Activated naive CD4-positive, alpha-beta T cell treated with anti-CD3 and anti-CD28 coated beads, Interleukin-2, amount 50 U/mL, for 72 hours (primary cell): ENCODE data around the gene SNRPN. TPM values are rescaled to one million over a fixed set of nuclear protein-coding genes. Genes with fewer than 3 reads are reported as not detected.
"Not testable (repeated sequence)": the region's sequence is repeated elsewhere in the genome, so short reads cannot be mapped to it uniquely, and the experiment has no call there.

Source experiments
- ATAC-seq, 2 donors: fragments of 150-1000 bp; cut with Tn5 transposase; 2 replicates each; pipeline ENCODE4 v1.10.0; 2021; ENCODE audit warnings: mild to moderate bottlenecking in 2 of 2, moderate library complexity in 2 of 2
- DNase-seq, 2 donors: peaks; one replicate each; pipeline ENCODE4 v3.0.0; 2021 to 2022; ENCODE audit warnings: low spot score in 2 of 2
- H3K27ac Mint-ChIP-seq, 2 donors: one replicate each; pipeline ENCODE4 v1.8.0; 2022; ENCODE audit warnings: mild to moderate bottlenecking in 2 of 2, mixed read lengths in 2 of 2
- H3K36me3 Mint-ChIP-seq, 2 donors: one replicate each; pipeline ENCODE4 v1.8.0; 2022; ENCODE audit warnings: mixed read lengths in 2 of 2
- H3K9me3 Mint-ChIP-seq, 2 donors: one replicate each; pipeline ENCODE4 v1.8.0; 2022; ENCODE audit warnings: mixed read lengths in 2 of 2
- total RNA-seq, 2 donors: library from RNA; stranded (reverse); gene quantifications; one replicate each; pipeline ENCODE4 v1.2.3, GENCODE V29; 2022

The SNRPN gene
- total RNA-seq = 10 to 100 TPM; 48.1 to 58.7 TPM

DNA sequence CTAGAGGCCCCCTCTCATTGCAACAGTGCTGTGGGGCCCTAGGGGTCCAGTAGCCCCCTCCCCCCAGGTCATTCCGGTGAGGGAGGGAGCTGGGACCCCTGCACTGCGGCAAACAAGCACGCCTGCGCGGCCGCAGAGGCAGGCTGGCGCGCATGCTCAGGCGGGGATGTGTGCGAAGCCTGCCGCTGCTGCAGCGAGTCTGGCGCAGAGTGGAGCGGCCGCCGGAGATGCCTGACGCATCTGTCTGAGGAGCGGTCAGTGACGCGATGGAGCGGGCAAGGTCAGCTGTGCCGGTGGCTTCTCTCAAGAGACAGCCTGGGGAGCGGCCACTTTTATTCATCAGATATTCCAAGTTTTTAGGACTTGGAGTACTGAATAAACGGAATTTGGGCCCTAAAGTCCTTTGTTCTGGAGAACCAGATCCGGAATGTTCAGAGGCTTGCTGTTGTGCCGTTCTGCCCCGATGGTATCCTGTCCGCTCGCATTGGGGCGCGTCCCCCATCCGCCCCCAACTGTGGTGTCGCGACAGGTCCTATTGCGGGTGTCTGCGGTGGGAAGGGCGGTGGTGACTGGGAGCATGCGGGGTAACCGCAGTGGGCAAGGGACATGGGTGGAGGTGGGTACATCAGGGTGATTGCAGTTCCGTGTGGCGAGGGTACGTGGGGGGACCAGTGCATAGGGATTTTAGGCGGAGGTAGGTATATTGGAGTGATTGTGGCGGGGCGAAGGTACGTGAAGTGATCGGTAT is at the start of gene SNRPN, which contains the start of gene SNURF:
Gene SNRPN, plus strand, starts transcription at position 205 of the 748 bp plus-strand sequence. CDS start 19,467 bp downstream, outside the sequence.
Gene SNURF, plus strand, starts transcription at position 205 of the 748 bp plus-strand sequence. Its CDS starts 62 bp downstream, at position 267.
- peaks cover 22 to 27% of the 10 kb centered on the region in 2 donors for H3K36me3 Mint-ChIP-seq
- DNase-seq (peak; percentile 57 to 76), ATAC-seq (peak; percentile 65 to 79)
- H3K27ac Mint-ChIP-seq = peak within 1 kb of the TSS; percentile 86 to 89
- H3K9me3 Mint-ChIP-seq = peaks cover 10 to 11% of the 10 kb centered on the region in 2 donors

DNA sequence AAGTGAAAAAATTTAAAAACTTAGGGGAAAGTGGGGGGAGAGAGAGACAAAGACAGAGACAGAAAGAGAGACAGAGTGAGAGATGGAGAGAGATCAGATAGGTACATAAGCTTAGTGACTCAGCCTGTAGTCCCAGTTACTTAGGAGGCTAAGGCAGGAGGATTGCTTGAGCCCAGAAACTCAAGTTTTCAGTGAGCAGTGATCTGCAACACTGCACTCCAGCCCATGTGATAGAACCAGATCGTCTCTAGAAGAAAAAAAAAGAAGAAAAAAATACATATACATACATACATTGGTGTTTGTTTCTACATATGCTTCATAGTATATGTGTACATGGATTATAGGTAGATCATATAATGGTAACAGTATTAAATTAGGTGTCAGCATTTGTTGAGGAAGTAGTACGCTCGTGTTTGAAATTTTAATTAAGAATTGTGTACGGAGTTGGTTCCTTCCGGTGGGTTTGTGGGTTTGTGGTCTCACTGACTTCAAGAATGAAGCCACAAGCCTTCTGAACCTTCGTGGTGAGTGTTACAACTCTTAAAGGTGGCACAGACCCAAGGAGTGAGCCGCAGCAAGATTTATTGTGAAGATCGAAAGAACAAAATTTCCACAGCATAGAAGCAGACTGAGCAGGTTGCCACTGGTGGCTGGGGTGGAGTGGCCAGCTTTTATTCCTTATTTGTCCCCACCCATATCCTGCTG is 38.3 kb upstream of the SNRPN start:
- ATAC-seq (no peak), DNase-seq (no peak)
- Mint-ChIP-seq H3K27ac (no peak overlapping the region), H3K9me3 (peaks cover 35 to 43% of the 10 kb centered on the region in 2 donors), H3K36me3 (peaks cover 13 to 22% of the 10 kb centered on the region in 2 donors)

DNA sequence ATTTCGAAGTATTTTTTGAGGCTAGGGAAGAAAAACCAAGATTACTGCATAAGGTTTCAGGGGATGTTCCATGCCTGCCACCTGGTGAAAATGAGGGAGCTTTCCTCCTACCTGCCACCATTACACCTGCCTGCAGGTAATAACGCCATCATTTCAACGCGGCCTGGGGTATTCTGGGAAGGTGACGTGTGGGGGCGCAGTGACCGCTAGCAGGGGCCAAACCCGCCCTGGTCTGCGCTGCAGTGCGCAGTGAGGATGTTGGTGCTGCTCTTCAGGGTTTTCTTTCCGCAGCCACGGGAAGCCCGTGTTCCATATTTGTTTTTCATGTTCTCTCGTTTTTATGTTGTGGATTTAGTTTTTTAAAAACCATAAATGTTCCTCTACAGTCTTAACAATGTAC is 37.4 kb upstream of the SNRPN start:
- DNase-seq (no peak), ATAC-seq (no peak)
- Mint-ChIP-seq H3K9me3 (peaks cover 35 to 43% of the 10 kb centered on the region in 2 donors), H3K27ac (no peak overlapping the region), H3K36me3 (peaks cover 13 to 23% of the 10 kb centered on the region in 2 donors)

DNA sequence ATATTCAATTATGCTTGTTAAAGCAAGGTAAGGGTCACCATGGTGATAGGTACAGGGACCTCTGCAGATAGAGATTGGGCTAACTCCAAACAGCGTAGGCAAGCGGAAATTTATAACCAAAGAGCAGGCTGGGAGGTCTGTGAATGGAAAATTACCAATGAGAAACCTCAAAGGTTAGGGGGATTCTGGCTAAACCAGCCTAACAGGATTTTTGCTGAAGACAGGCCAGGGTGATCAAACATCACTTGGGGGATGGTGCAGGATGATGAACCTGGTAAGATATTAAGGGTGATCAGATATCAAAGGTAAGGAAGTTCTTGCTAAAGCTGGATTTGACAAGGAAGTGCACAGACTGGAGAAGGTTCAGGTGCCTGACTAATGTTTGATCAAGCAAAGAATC is 35.3 kb upstream of the SNRPN start:
- Mint-ChIP-seq H3K36me3 (peaks cover 18 to 23% of the 10 kb centered on the region in 2 donors), H3K27ac (no peak overlapping the region), H3K9me3 (peaks cover 32 to 38% of the 10 kb centered on the region in 2 donors)
- DNase-seq = no peak
- no peak for ATAC-seq

DNA sequence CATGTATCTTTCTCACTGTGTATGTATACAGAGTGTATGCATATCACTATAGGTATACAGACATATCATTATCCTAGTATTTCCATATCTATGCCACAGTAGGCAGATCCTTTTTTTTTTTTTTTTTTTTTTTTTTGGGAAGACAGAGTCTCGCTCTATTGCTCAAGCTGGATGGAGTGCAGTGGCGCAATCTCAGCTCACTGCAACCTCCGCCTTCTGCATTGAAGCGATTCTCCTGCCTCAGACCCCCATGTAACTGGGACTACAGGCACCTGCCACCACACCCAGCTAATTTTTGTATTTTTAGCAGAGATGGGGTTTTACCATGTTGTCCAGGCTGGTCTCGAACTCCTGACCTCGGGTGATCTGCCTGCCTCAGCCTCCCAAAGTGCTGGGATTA is 32.0 kb upstream of the SNRPN start:
- DNase-seq, ATAC-seq, H3K27ac Mint-ChIP-seq: not testable (repeated sequence)
- Mint-ChIP-seq H3K36me3 (peaks cover 5 to 17% of the 10 kb centered on the region in 2 donors), H3K9me3 (peaks cover 22% of the 10 kb centered on the region in 2 donors)

DNA sequence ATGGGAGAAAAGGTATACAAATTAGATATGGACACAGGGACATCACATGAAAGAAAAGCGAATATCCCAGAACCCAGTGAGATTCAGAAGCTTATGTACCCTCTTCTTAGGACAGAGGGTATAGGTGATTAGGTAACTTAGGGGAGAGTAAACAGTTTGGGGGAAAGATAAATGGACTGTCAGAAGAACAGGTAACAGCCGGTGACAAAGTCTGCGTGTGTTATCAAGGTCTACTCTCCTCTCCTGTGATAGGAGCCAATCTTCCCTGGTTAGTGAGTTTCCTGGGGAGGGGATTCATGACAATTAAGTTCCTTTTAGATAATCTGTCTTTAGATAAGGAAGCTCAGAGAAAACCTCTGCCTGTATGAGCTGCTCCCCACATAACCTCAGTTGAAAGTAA is 30.6 kb upstream of the SNRPN start:
- DNase-seq (no peak), ATAC-seq (no peak)
- no peak overlapping the region for H3K27ac Mint-ChIP-seq
- H3K36me3 Mint-ChIP-seq = peaks cover 5 to 22% of the 10 kb centered on the region in 2 donors
- peaks cover 29% of the 10 kb centered on the region in 2 donors for H3K9me3 Mint-ChIP-seq

DNA sequence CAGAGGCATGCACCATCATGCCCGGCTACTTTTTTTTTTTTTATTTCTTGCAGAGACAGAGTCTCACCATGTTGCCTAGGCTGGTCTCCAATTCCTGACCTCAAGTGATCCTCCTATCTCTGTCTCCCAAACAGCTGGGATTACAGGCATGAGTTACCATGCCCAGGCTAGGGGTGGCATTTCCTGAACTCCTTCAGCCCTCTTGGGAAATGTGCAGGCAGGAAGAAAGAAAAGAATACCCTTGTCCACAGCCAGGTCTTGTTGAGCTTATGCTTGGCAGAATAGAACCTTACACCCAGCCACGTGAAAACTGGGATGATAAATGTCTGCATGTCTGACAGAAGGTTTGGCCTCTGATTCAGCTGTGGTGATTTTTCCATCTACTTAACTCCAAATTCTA is 30.2 kb upstream of the SNRPN start:
- DNase-seq (no peak), ATAC-seq (no peak)
- Mint-ChIP-seq H3K27ac (no peak overlapping the region), H3K36me3 (peaks cover 5 to 22% of the 10 kb centered on the region in 2 donors), H3K9me3 (peaks cover 28 to 30% of the 10 kb centered on the region in 2 donors)

DNA sequence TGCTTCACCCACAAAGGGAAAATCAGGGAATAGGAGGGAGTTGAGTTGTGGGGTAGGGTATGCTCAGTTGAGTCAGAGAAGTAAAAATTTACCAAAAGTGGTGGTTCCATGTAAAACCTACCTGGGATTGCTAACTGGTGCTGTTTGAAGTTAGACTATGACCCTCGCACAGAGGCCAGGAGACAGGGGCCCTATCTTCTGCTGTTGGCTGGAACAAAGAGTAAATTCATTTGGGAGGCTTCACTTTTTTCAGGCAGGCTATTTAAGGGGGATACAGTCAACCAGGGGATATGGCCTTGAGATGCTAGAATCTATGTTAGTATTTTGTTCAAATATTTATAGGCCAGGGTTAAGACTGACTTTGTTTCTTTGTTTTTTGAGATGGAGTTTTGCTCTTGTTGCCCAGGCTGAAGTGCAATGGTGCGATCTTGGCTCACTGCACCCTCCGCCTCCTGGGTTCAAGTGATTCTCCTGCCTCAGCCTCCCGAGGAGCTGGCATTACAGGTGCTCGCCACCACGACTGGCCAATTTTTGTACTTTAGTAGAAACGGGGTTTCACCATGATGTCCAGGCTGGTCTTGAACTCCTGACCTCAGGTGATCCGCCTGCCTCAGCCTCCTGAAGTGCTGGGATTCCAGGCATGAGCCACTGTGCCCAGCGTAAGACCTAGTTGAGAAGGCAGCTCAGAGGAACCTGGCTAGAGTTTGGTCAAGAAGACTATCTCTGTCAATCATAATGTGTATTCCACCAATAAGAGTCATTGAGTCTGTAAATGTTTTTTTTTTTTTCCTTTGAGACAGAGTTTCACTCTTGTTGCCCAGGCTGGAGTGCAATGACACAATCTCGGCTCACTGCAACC is 22.7 kb upstream of the SNRPN start:
- not testable (repeated sequence) for ATAC-seq, H3K27ac Mint-ChIP-seq, DNase-seq
- peaks cover 21 to 33% of the 10 kb centered on the region in 2 donors for H3K36me3 Mint-ChIP-seq
- peaks cover 34 to 36% of the 10 kb centered on the region in 2 donors for H3K9me3 Mint-ChIP-seq

DNA sequence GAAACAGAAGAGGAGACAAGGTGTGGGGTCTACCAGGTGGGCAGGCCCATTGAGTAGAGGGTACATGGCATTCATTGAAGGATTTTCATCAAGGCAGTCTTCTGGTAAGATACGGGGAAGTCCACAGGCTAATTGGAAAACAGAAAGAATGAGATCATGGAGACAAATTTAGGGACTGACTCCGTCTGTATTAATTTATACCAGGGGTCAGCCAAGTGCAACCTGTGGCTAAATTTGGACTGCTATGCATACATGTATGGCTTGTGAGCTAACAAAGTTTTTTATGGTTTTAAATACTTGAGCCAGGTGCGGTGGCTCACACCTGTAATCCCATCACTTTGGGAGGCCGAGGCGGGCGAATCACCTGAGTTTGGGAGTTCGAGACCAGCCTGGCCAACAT is 21.1 kb upstream of the SNRPN start:
- ATAC-seq = no peak
- DNase-seq = no peak
- peaks cover 21 to 25% of the 10 kb centered on the region in 2 donors for H3K36me3 Mint-ChIP-seq
- H3K9me3 Mint-ChIP-seq = peaks cover 30 to 33% of the 10 kb centered on the region in 2 donors
- H3K27ac Mint-ChIP-seq = no peak overlapping the region

DNA sequence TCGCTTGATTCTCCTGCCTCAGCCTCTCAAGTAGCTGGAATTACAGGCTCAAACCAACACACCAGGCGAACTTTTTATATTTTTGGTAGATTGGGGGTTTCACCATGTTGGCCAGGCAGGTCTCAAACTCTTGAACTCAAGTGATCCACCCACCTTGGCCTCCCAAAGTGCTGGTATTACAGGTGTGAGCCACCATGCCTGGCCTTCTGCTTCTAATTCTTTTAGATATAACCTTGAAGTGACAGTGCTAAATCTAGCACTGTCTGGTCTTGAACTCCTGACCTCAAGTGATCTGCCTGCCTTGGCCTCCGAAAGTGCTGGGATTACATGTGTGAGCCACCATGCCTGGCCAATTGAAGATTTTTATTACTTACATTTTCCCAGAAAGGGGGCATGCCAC is 16.6 kb upstream of the SNRPN start:
- DNase-seq, H3K27ac Mint-ChIP-seq, ATAC-seq: not testable (repeated sequence)
- Mint-ChIP-seq H3K9me3 (peaks cover 31% of the 10 kb centered on the region in 2 donors), H3K36me3 (peaks cover 14 to 32% of the 10 kb centered on the region in 2 donors)

DNA sequence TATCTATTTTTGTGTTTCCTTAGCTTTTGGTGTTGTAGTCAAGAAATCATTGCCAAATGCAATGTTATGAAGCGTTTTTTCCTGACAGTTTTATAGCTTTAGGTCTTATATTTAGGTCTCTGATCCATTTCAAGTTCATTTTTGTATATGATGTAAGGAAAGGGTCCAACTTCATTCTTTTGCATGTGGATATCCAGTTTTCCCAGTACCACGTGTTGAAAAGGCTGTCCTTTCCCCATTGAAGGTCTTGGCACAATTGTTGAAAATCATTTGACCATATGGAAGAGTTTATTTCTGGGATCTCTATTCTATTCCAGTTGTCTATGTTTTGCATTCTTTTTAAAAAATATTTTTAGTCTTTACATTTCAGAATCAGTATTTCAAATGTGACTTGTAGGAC is 14.6 kb upstream of the SNRPN start:
- no peak for DNase-seq
- no peak for ATAC-seq
- peaks cover 8 to 28% of the 10 kb centered on the region in 2 donors for H3K36me3 Mint-ChIP-seq
- H3K27ac Mint-ChIP-seq = no peak overlapping the region
- peaks cover 27 to 28% of the 10 kb centered on the region in 2 donors for H3K9me3 Mint-ChIP-seq

DNA sequence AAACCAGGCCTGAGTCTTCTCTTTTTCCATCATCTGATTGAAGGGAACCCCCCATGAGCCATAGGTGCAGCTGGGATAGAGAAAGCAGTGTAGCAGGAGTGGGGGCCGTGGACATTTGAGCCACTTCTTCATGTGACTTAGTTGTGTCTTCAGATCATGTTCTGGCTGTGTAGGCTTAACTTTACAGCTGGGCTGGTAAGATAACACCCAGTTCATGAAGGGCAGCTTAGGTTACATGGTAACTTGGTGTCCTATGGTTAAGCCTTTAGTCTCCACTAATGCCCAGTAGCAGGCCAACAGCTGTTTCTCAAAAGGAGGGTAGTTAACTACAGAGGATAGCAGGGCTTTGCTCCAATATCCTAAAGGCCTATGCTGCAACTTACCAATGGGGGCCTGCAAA is 11.4 kb upstream of the SNRPN start:
- no peak overlapping the region for H3K27ac Mint-ChIP-seq
- H3K36me3 Mint-ChIP-seq = peaks cover 8 to 18% of the 10 kb centered on the region in 2 donors
- H3K9me3 Mint-ChIP-seq = peaks cover 12 to 16% of the 10 kb centered on the region in 2 donors
- ATAC-seq (no peak), DNase-seq (no peak)

DNA sequence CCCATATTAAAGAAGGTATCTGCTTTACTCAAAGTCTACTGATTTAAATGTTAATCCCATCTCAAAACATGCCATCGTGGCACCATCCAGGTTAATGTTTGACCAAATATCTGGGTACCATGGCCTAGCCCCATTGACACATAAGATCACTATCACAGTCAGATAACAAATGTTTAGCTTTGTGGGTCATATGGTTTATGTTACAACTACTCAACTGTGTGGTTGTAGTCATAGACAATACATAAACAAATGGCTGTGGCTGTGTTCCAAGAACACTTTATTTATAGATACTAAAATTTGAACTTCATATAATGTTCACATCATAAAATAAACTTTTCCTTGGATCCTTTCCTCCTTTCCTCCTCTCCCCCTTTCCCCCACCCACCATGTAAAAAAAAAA is 9.8 kb upstream of the SNRPN start:
- H3K27ac Mint-ChIP-seq = no peak overlapping the region
- H3K9me3 Mint-ChIP-seq = peaks cover 12% of the 10 kb centered on the region in 2 donors
- ATAC-seq = no peak
- H3K36me3 Mint-ChIP-seq = peaks cover 8 to 18% of the 10 kb centered on the region in 2 donors
- no peak for DNase-seq

DNA sequence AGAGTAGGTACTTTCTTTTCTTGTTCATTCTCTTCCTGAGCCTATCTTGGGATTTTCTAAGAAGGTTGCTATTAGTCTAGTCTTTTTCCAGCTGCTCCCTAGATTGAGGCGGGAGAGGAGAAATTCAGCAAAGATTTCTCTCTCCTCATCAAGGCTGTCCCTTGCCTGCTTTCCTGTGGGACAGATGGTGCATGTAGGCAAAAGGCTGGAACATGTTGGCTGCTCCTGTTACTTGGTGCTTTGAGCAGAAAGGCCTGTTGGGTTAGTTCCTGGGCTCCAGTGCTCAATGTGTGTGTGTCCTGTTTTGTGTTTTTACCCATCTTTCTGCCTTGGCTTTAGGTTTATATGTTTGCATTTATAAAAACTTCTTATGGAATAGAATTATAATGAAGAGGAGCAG is 9.1 kb upstream of the SNRPN start:
- no peak for DNase-seq
- Mint-ChIP-seq H3K36me3 (peaks cover under 1 to 10% of the 10 kb centered on the region in 2 donors), H3K27ac (no peak overlapping the region), H3K9me3 (peaks cover 5% of the 10 kb centered on the region in 2 donors)
- ATAC-seq = no peak

DNA sequence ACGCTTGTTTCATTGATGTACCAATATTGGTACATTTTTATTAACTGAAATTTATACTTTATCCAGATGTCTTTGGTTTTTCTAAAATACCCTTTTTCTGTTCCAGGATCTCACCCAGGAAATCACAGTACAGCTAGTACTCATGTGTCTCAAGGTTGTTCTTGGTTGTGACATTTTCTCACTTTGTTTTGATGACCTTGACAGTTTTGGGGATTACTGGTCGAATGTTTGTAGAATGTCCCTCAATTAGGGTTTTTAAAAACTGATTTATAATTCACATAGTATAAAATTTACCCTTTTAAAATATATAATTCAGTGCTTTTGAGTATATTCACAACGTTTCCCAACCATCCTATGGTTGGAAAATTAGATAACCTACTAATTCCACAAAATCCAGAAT is 6.3 kb upstream of the SNRPN start:
- DNase-seq (no peak), ATAC-seq (no peak)
- no peak overlapping the region for H3K27ac Mint-ChIP-seq
- H3K36me3 Mint-ChIP-seq = peaks cover 0 to under 1% of the 10 kb centered on the region in 2 donors
- peaks cover 8 to 10% of the 10 kb centered on the region in 2 donors for H3K9me3 Mint-ChIP-seq

DNA sequence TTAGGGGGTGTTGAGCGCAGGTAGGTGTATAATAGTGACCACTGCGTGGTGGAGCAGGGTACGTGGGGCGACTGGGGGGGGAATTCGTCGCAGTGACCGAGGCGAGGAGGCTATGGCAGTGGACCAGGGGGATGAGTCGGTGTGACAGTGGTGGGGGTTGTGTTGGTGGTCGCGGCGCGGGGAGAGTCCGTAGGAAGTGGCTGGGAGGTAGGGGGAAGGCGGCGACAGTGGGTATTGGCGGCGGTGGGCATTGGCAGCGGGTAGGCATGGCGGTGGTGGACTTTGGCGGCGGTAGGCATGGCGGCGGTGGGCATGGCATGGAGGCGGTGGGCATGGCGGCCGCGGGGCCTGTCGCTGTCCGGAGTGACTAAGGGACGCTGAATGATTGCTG is 739 bp downstream of the SNRPN start:
- DNase-seq (no peak), ATAC-seq (no peak)
- Mint-ChIP-seq H3K9me3 (peaks cover 10 to 11% of the 10 kb centered on the region in 2 donors), H3K36me3 (peaks cover 22 to 30% of the 10 kb centered on the region in 2 donors), H3K27ac (peak overlapping the region; percentile 86 to 89)
